Embryonic facial prominence (tissue), 1 donor: ENCODE measurements around the gene ELFN1.

Experiments used
- DNase-seq: peaks from one replicate; pipeline ENCODE4 v3.0.0-alpha.2; 2016; ENCODE audit errors: extremely low spot score

The ELFN1 gene

GRCh38 chr7:1725199-1725690, 55.2 kb downstream of the ELFN1 start:
- no peak for DNase-seq

- DNase-seq = no peak
These were observed 55.9 kb downstream of the ELFN1 start for GRCh38 chr7:1725766-1726630.

GRCh38 chr7:1727079-1727478, 57.0 kb downstream of the ELFN1 start:
- no peak for DNase-seq

- no peak for DNase-seq
These were observed 57.9 kb downstream of the ELFN1 start for GRCh38 chr7:1727812-1728570.

- no peak for DNase-seq
These were observed 59.1 kb downstream of the ELFN1 start for GRCh38 chr7:1729183-1729582.

- DNase-seq = no peak
These were observed 59.7 kb downstream of the ELFN1 start for GRCh38 chr7:1729773-1730172.

- DNase-seq = no peak
These were observed 62.0 kb downstream of the ELFN1 start for GRCh38 chr7:1732072-1732471.

- DNase-seq = no peak
These were observed 62.6 kb downstream of the ELFN1 start for GRCh38 chr7:1732645-1733044.

GRCh38 chr7:1733206-1733907, 63.3 kb downstream of the ELFN1 start:
- no peak for DNase-seq

- no peak for DNase-seq
These were observed 64.0 kb downstream of the ELFN1 start for GRCh38 chr7:1733908-1734730.

- no peak for DNase-seq
These were observed 65.2 kb downstream of the ELFN1 start for GRCh38 chr7:1735262-1735661.

GRCh38 chr7:1735806-1736483, 65.9 kb downstream of the ELFN1 start:
- DNase-seq = no peak

- DNase-seq = no peak
These were observed 66.4 kb downstream of the ELFN1 start for GRCh38 chr7:1736484-1736817.

GRCh38 chr7:1736830-1737229, 66.8 kb downstream of the ELFN1 start:
- no peak for DNase-seq

GRCh38 chr7:1737523-1737922, 67.4 kb downstream of the ELFN1 start:
- no peak for DNase-seq

GRCh38 chr7:1737956-1738355, 67.9 kb downstream of the ELFN1 start:
- DNase-seq = no peak

GRCh38 chr7:1738511-1738910, 68.4 kb downstream of the ELFN1 start:
- no peak for DNase-seq

GRCh38 chr7:1738956-1739355, 68.9 kb downstream of the ELFN1 start:
- no peak for DNase-seq

- no peak for DNase-seq
These were observed 69.5 kb downstream of the ELFN1 start for GRCh38 chr7:1739593-1739992.

- DNase-seq = no peak
These were observed 70.1 kb downstream of the ELFN1 start for GRCh38 chr7:1740214-1740613.

- DNase-seq = no peak
These were observed 71.2 kb downstream of the ELFN1 start for GRCh38 chr7:1741246-1741645.
